SKM-1 treated with dmso at 0.1 percent for 144 hours (cell line): ENCODE data around the gene ALG14.

Source experiments
- DNase-seq: peaks from one replicate; lab custom pipeline; 2025; ENCODE audit not compliant: unreplicated experiment; lab: John Stamatoyannopoulos, UW

ALG14 gene

DNA sequence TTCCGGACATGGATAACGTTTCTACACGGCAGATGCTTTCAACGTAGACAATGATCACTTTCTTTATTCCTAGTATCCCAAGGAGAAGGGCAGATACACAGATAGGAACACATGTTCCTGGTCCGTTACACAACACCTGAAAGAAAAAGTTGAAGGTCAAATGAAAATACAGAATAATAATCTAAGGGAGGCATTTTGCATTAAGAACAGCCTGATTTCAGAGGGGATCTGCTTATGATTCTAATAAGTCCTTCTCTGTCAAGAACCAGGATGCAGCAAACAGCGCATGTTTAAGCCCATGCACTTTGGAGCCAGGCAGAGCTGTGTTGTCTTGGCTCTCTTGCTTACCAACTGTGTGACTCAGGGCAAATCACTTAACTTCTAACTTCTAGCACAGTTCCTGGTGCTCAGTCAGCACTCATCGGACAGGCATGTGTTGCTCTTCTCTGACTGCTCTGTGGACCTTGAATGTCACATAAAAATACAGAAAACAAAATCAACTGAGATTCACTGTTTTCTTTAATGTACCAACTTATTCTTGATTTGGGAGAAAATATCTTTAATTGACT, 89.5 kb downstream of the ALG14 start:
- DNase-seq, result no peak

DNA sequence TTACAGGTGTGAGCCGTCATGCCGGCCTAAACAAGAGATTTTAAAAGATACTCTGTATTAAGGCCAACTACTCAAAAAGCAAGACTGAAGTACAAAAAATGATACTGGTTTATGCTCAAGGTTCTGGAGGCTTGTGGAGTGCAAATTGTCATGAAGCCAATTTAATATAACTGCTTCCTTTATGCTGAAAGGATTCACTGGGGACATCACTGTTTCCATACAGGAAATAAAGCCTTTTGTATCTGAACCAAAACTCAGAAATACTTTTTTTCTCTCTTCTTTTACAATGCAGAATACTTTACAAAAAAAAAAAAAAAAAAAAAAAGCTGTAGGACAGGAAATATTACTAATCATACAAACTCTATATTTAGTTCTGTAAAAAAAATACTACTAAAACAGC, 90.4 kb downstream of the ALG14 start:
- DNase-seq, result no peak

DNA sequence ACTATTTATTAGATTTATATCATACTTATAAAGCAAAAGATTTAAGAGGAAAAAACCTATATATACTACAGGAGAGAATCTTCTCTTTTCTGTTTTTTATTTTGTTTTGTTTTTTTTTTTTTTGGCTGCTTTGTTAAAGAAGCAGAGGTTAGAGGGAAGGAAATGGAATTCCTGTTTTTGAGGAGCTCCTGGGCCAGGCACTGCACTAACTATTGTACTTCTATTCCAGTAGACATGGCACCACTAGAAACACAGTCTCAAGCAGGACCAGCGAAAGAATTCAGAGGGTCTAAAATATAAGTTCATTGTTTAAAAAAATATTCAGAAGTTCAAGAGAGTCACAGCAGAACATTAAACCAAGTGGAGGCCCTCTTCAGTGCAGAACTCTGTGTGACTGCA, 91.2 kb downstream of the ALG14 start:
- no peak for DNase-seq

DNA sequence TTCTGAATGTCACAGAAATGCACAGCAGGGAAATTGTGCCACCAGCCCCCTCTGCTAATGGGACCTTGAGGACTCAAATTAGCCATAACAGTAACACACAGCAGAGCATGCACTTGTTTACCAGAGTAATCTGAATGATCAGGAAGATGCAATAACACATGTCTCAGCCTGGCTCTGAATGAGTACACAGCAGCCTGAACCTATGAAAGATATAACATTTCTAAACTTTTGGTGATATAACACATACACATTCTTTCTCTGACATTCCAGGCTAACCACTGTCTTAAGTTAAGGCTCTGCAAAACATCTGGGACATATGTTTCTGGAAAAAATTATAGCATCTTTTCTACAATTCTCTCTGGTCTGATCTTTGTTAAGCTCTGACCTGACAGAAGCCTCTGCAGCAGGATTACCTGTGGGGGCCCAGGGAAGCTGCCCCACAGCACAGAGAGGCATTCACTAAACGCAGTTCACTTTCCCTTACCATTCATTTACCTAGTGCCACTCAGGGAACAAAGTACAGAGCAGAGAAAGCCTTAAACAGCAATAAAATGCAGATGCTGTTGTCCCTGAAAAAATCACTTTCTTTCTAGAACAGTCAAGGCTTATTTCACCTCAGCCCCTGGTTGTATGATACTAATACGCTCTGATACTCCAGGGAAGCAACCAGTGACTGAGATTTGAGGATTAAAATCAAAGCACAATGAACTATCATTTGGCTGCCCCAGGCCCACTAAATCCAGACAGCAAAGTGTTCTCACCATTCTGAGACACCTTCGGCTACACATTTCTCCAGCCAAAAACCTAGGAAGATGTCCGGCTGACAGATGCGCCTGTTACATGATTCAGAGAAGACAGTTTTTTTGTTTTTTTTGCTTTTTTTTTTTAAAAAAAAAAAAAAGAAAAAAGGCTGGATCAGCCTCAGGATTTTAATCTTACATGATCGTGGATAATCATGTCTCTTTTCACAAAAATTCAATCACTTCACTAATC, 91.9 kb downstream of the ALG14 start:
- DNase-seq, result no peak

DNA sequence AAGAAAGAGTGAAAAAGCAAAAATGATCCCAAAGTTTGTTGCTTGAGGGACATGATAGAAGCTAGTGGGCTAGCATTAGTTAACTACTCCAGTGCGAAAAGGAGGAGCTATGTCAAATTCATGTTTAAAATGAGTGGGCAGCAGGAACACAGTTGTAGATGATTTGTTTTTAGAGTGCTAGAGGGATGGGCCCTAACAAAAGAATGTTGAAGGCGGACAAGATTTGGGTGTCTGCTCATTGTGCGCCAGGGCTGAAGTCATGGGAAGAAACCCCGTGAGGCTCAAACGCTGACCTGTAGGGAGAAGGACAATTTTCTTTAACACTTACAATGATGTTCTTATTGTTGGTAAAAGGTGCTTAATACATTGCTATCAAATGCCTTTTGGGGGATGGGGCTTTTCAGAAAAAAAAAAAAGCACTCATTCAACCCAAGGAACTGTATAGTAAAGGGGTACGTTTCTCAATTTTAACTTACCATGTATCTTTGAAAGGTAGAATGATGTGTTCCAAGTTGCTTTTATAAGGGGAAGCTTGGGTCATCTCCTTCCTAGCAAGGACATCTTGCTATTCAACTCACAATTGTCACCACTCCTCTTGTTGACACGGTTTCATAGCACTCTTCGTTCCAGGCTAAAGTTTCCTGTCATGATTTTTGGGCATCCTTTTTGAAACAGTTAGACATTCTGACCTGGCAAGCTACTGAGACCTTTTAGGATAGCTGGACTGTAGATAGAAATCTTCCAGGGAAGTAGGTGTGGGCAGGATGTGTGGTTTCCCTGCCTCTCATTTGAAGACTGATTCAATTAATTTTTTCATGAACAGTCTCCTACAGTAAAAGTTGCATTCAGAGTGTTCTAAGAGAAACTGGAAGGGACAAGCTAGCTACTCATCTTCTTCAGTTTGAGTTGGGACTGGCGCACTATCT, 92.8 kb downstream of the ALG14 start:
- DNase-seq, result no peak

DNA sequence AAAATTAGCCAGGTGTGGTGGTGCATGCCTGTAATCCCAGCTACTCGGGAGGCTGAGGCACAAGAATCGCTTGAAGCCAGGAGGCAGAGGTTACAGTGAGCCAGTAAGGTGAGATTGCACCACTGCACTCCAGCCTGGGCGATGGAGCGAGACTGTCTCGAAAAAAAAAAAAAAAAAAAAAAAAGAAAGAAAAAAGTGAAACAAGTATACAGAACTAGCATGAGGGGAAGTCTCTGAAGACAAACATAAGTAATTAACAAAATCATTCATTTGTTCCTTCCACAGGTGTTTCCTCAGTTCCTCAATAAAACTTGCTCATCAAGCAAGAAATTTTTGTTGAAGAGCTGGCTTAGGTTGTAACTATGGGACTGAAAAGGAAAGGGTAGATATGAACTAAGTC, 93.6 kb downstream of the ALG14 start:
- no peak for DNase-seq

DNA sequence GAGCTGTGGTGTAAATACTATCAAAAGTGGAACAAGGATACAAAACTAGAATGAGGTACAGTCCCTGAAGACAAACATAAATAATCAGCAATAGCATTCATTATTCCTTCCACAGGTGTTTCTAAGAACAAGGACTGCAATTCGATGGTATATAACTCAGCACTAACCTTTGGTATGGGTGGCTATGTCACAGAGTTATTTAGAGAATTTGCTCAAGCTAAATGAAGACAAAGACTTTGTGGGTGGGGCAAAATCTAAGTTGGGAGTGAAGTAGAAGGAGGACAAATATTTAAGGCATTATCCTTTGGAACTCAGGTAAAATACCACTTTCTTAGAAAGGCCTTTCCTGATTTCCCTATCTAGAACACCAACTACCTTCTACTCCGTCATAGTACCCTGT, 94.3 kb downstream of the ALG14 start:
- DNase-seq, result no peak

DNA sequence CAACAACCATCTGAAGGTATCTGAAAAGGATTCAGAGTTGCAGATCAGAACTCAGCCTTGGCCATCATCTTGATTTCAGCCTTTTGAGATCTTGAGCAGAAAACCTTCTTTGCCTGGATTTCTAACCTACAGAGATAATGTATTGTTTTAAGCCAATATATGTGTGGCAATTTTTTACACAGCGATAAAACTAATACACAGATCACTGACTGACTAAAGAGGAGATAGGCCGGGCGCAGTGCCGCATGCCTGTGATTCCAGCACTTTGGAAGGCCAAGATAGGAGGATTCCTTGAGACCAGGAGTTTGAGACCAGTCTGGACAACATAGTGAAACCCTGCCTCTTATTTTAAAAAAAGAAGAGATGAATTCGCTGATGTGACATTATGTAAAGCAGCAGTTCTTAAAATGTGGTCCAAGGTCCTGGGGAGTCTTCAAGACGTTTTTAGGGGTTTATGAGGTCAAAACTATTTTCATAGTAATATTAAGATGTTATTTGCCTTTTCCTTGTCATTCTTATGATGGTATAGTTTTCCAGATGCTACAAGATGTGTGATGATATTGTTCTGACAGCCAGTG, 95.7 kb downstream of the ALG14 start:
- DNase-seq, result no peak

DNA sequence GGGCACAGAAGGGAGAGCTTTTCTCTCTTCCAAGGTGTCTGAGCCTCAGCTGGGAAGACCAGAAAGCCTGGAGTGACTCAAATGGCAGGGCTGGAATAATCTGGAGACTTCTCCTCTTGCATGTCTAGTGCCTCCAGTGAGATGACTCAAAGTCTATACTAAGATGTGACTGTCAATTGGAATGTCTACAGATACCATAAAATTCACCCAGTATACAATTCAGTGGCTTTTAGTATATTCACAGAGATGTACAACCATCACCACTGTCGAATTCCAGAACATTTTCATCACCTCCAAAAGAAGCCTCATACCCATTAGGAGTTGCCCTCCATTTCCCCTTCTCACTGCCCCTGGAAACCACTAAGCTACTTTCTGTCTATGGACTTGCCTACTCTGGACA, 97.9 kb downstream of the ALG14 start:
- no peak for DNase-seq

DNA sequence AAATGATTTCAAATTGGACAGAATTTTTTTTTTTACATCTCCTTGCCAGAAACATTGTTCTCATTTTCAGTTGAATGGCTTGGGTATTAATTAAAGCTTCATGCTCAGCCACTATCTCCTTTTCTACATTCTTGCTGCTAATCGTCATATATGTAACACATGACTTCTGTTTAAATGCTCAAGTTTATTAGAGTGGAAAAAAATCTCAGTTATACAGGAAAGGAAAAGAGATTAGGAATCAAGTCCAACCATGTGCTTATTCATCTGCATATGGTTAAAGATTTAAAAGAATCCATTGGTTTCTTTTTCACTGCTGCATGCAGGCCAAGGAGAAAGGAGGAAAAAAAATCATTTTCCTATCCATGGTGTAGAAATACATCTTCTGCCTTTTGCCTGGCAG, 98.5 kb downstream of the ALG14 start:
- no peak for DNase-seq

DNA sequence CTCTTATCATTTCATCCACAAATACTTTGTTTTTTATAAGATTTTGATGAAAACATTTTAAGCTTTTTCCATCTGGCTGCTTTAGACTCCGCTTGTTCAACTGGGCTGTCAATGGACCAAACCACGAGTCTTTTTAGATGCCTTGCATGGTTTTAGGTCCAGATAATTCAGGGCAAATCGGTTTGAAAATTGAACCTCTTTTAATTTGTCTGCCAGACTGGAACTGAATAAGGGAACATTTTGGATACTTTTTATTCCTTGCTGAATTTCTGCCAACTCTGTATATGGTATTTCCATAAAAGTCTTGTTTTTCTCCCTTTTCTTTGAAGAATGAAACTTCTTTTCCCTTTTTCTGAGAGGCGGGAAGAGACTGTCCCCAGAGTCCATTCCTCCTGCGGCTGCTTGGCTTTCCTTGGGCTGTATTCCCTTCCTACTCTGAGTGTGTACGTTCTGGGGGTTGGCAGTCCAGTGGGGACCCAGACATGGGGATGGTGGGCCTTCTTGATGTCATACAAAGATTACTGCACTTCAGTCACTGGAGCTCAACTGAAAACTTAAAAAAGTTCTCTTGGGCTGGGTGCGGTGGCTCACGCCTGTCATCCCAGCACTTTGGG, 99.3 kb downstream of the ALG14 start:
- no peak for DNase-seq

DNA sequence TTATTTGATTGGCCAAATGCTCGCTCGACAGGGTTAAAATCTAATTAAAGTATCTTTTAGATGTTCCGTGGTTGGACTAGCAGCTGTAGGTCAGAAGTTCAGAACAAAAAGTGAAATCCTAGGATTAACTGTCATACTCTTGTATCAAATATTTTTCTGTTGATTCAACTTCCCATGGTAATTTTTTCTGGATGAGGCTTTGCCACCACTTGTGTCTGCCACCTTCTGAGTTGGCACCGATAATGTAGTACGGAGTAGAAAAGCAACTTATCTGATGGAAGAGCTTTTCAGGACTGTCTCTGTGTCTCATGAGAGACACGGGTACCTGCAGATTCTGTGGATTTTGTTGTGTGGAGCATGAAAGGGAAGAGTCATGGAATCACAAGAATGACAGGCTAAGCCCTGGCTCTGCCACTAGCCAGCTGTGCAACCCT, 101.2 kb downstream of the ALG14 start:
- no peak for DNase-seq

DNA sequence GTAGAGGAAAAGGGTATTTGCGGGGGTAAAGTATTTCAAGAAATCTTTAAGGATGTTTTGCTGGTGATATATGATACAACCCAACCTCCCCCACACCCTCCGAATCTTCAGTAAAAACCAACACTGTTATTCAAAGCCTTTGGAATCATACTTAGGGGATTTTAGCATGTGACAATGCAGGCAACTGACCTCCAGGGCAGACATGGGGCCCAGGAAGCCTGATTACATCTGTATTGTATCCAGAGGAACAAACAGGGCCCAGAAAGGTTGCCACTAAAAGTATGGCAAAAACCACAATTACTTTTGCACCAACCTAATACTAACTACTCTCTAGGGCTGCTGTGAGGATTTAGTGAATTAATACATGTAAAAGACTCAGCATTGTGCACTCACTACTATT, 102.0 kb downstream of the ALG14 start:
- no peak for DNase-seq

DNA sequence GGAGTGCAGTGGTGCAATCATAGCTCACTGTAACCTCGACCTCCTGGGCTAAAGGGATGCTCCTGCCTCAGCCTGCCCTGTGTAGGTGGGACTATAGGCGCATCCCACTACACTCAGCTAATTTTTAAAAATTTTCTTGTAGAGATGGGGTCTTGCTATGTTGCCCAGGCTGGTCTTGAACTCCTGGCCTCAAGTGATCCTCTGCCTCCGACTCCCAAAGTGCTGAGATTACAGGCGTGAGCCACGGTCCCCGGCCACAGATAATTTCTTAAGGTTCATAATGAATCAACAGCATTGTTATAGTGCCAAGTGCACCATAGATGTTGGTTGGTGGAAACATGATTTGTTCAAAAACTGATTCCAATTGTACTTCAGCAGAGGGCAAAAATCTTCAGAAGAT, 103.6 kb downstream of the ALG14 start:
- DNase-seq, result no peak

DNA sequence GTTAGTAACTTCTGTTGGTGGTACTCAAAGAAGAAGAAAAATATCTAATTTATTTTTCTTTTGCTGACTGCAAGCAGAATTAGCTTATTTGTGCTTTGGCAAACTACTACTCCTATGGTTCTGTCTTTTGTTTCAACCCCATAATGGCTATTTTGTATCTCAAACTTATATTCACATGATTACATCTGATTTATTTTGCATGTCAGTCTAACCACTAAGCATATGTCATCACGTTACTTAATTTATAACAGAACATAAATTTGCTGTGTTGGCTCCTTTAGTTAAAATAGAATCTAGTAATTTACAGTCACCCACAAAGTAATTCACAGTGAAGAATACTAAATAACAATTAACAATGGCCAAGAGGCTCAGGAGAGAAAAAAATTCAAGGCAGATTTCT, 106.7 kb downstream of the ALG14 start:
- no peak for DNase-seq

DNA sequence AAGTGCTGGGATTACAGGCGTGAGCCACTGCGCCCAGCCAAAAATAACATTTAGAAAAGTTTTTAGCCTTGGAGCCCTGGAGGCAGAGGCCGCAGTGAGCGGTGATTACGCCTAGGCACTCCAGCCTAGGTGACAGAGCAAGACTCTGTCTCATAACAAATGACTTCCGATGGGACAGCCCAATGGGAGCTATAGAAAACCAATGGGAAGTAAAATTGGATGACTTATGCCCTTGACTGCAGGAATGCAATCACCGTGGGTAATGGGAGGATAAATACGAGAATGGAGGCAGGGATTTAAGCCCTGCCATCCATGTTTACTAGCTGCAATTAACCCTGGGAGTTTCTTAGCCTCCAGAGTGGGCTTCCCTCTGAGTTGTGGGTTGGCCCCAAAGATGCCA, 108.9 kb downstream of the ALG14 start:
- DNase-seq, result no peak

DNA sequence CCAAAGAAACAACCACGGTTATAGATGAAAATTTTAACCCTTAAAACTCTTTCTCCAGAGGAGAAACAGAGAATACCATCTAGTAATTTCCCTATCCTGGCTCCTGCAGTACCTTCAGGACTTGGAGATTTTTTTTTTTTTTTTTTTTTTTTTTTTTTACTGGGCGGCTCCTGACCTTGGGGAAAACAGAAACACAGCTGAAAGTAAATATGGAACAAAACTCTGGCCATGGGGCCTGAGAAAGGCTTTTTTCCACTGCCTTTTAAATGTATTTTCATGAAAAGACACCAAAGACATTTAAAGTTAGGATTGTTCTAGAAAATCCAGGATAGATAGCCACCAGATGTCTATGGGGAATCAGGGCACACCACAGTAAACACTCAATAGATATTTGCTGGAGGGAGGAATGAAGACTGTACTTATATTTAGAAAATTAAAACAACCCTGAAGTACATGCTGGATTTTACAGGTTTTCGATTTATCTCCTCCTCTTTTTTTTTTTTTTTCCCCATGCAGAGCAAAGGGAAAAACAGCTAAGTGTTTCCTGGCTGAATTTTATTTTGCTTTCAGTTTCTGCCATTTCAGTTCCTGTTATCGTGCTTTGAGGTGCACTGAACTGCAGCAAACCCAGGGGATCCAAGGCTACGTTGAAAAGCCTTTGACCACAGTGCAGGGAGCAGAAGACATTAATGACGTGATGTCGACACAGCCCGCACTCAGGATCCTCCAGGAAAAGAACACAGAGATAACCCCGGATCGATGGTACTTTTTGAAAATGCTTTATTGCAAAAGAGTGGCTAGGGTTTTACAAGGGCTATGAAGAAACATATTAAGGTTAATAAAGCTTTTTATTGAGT, 110.1 kb downstream of the ALG14 start:
- DNase-seq, result peak; percentile 56

DNA sequence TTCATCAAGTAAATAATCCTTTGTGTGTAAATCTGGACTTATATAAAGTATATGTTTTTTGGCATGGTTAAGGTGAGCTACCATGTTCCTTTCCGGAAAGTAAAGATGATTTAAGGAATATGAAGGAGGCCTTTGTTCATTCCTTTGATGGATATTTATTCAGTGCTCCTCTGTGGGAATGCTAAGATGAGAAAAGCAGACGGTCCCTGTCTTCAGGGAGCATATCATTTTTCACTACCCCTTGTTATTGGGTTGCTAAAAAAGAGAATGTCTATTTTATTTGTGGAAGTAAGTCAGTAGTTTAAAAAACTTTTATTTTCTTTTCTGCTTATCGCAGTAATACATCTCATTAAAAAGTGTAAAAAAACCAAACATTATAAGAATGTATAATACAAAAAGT, 110.8 kb downstream of the ALG14 start:
- no peak for DNase-seq

DNA sequence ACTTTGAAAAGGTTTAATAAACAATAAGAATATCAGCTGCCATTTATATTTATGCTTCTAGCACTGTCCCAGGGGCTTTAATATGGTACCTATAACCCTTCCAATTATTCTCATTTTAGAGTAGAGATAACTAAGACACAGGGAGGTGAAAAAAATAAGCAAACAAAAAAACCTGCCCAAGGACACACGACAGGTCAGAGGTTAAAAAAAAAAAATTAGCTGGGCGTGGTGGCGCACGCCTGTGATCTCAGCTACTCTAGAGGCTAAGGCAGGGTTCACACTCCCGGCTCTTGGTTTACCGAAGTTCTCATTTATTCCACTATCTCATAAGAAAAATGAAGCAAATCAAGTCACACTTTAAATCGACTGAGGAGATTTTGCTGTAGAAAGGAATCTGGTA, 111.2 kb downstream of the ALG14 start:
- DNase-seq, result no peak

DNA sequence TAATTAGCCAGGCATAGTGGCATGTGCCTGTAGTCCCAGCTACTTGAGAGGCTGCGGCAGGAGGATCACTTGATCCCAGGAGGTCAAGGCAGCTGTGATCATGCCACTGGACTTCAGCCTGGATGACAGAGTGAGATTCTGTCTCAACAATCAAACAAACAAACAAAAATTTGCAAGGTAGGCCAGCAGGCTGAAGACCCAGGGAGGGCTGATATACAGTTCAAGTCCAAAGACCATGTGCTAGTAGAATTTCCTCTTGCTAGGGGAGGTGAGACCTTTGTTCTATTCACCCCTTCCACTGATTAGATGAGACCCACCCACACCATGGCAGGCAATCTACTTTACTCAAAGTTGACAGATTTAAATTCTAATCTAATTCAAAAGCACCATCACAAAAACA, 114.7 kb downstream of the ALG14 start:
- no peak for DNase-seq
